ENCODE measurements around the gene AIG1. TPM values are rescaled to one million over a fixed set of nuclear protein-coding genes. Genes with fewer than 3 reads are reported as not detected.
"Not testable (repeated sequence)": the region's sequence is repeated elsewhere in the genome, so short reads cannot be mapped to it uniquely, and the experiment has no call there.

The AIG1 gene
- total RNA-seq, 1 donor from 2014 or later = 60.6 TPM

- no peak for DNase-seq (ENCODE audit: low read depth)
- Histone ChIP-seq H3K27me3 (ENCODE audit: control insufficient read depth, insufficient read depth, low read length) (no peaks in the 10 kb centered on the region), H3K4me3 (ENCODE audit: low read depth, low read length) (no peak overlapping the region), H3K36me3 (ENCODE audit: control insufficient read depth, insufficient read depth, low read length) (no peaks in the 10 kb centered on the region)
- FAIRE-seq = no peak
- TF ChIP-seq CTCF (IDR thresholded peaks at IDR 0.05; ENCODE audit: insufficient read depth, low read length, severe bottlenecking) = no peak
Measured at GRCh38 chr6:143236151-143236798, 175.6 kb downstream of the AIG1 start.

GRCh38 chr6:143238306-143238705 lies 177.6 kb downstream of the AIG1 start:
- no peak overlapping the region for H3K4me3 ChIP-seq (ENCODE audit: low read depth, low read length)
- TF ChIP-seq CTCF (IDR thresholded peaks at IDR 0.05; ENCODE audit: insufficient read depth, low read length, severe bottlenecking) = no peak
- H3K27me3 ChIP-seq (ENCODE audit: control insufficient read depth, insufficient read depth, low read length) = no peaks in the 10 kb centered on the region
- no peak for FAIRE-seq
- H3K36me3 ChIP-seq (ENCODE audit: control insufficient read depth, insufficient read depth, low read length) = no peaks in the 10 kb centered on the region
- no peak for DNase-seq (ENCODE audit: low read depth)

GRCh38 chr6:143241111-143241510 lies 180.4 kb downstream of the AIG1 start:
- no peak for DNase-seq (ENCODE audit: low read depth)
- Histone ChIP-seq H3K4me3 (ENCODE audit: low read depth, low read length) (no peak overlapping the region), H3K27me3 (ENCODE audit: control insufficient read depth, insufficient read depth, low read length) (no peaks in the 10 kb centered on the region), H3K36me3 (ENCODE audit: control insufficient read depth, insufficient read depth, low read length) (no peaks in the 10 kb centered on the region)
- no peak for TF ChIP-seq CTCF (IDR thresholded peaks at IDR 0.05; ENCODE audit: insufficient read depth, low read length, severe bottlenecking)
- FAIRE-seq = no peak

- H3K27me3 ChIP-seq (ENCODE audit: control insufficient read depth, insufficient read depth, low read length) = no peaks in the 10 kb centered on the region
- no peak for DNase-seq (ENCODE audit: low read depth)
- TF ChIP-seq CTCF (IDR thresholded peaks at IDR 0.05; ENCODE audit: insufficient read depth, low read length, severe bottlenecking) = no peak
- no peak for FAIRE-seq
- no peak overlapping the region for H3K4me3 ChIP-seq (ENCODE audit: low read depth, low read length)
- no peaks in the 10 kb centered on the region for H3K36me3 ChIP-seq (ENCODE audit: control insufficient read depth, insufficient read depth, low read length)
Measured at GRCh38 chr6:143241911-143242310, 181.2 kb downstream of the AIG1 start.

GRCh38 chr6:143243786-143244185 lies 183.1 kb downstream of the AIG1 start:
- FAIRE-seq (no peak), DNase-seq (ENCODE audit: low read depth) (peak; percentile 68)
- no peak for TF ChIP-seq CTCF (IDR thresholded peaks at IDR 0.05; ENCODE audit: insufficient read depth, low read length, severe bottlenecking)

GRCh38 chr6:143245656-143246055 lies 185.0 kb downstream of the AIG1 start:
- FAIRE-seq (no peak), DNase-seq (ENCODE audit: low read depth) (no peak)
- TF ChIP-seq CTCF (IDR thresholded peaks at IDR 0.05; ENCODE audit: insufficient read depth, low read length, severe bottlenecking) = no peak
- Histone ChIP-seq H3K4me3 (ENCODE audit: low read depth, low read length) (no peak overlapping the region), H3K27me3 (ENCODE audit: control insufficient read depth, insufficient read depth, low read length) (no peaks in the 10 kb centered on the region), H3K36me3 (ENCODE audit: control insufficient read depth, insufficient read depth, low read length) (peaks cover 2% of the 10 kb centered on the region)

More at GRCh38 chr6:143243786-143244185, 183.1 kb downstream of the AIG1 start:
- no peaks in the 10 kb centered on the region for H3K36me3 ChIP-seq (ENCODE audit: control insufficient read depth, insufficient read depth, low read length)
- H3K27me3 ChIP-seq (ENCODE audit: control insufficient read depth, insufficient read depth, low read length) = no peaks in the 10 kb centered on the region
- H3K4me3 ChIP-seq (ENCODE audit: low read depth, low read length) = no peak overlapping the region

- DNase-seq (ENCODE audit: low read depth); FAIRE-seq; H3K36me3 ChIP-seq (ENCODE audit: control insufficient read depth, insufficient read depth, low read length); H3K4me3 ChIP-seq (ENCODE audit: low read depth, low read length); H3K27me3 ChIP-seq (ENCODE audit: control insufficient read depth, insufficient read depth, low read length): not testable (repeated sequence)
Measured at GRCh38 chr6:143246166-143246775, 185.6 kb downstream of the AIG1 start.

Measured in bronchial epithelial cell (primary cell).